Peyer's patch (tissue), 4 donors: ENCODE results near the gene VANGL1.

Source experiments
- POLR2A ChIP-seq, 2 donors: fragments of 450-650 bp; IDR thresholded peaks; one replicate each; pipeline ENCODE4 v1.5.1; 2017; ENCODE audit warnings: antibody characterized with exemption in 2 of 2, mild to moderate bottlenecking in 2 of 2, moderate library complexity in 2 of 2
- TF ChIP-seq, protein P1 (sequence below), 6 experiments: fragments of 450-650 bp in 4 of 6; fragments of 200-600 bp in 2 of 6; sonication (generic) in 1 of 6; IDR thresholded peaks; one replicate each; pipeline ENCODE4 v1.5.1; 2017 to 2019; ENCODE audit warnings: antibody characterized with exemption in 6 of 6, mild to moderate bottlenecking in 3 of 6, moderate library complexity in 1 of 6

GRCh38 chr1:115682792-115683191 is 41.0 kb downstream of the VANGL1 start:
- TF ChIP-seq, protein P1, sequence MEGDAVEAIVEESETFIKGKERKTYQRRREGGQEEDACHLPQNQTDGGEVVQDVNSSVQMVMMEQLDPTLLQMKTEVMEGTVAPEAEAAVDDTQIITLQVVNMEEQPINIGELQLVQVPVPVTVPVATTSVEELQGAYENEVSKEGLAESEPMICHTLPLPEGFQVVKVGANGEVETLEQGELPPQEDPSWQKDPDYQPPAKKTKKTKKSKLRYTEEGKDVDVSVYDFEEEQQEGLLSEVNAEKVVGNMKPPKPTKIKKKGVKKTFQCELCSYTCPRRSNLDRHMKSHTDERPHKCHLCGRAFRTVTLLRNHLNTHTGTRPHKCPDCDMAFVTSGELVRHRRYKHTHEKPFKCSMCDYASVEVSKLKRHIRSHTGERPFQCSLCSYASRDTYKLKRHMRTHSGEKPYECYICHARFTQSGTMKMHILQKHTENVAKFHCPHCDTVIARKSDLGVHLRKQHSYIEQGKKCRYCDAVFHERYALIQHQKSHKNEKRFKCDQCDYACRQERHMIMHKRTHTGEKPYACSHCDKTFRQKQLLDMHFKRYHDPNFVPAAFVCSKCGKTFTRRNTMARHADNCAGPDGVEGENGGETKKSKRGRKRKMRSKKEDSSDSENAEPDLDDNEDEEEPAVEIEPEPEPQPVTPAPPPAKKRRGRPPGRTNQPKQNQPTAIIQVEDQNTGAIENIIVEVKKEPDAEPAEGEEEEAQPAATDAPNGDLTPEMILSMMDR (IDR thresholded peaks at IDR 0.05): no peak
- no peak for TF ChIP-seq POLR2A (IDR thresholded peaks at IDR 0.05)
